H1 (cell line): ENCODE data around the gene ATP8B3. TPM values are rescaled to one million over a fixed set of nuclear protein-coding genes. Genes with fewer than 3 reads are reported as not detected.

Experiments
- CTCF ChIA-PET: fragments of 300-600 bp; sonication (Branson Sonifier 250); formaldehyde crosslinking; loops from one replicate; lab custom pipeline; 2021; ENCODE audit not compliant: partially characterized antibody; lab: Charles Lee
- POLR2A ChIA-PET: fragments of 300-600 bp; sonication (Branson Sonifier 250); formaldehyde crosslinking; loops from one replicate; lab custom pipeline; 2021; ENCODE audit warnings: inconsistent platforms; ENCODE audit not compliant: partially characterized antibody; lab: Charles Lee
- DNase-seq, 2 experiments: peaks; one replicate each; pipeline versions ENCODE4 v3.0.0 to v3.0.0-alpha.2; 2010 to 2022; ENCODE audit warnings: low spot score in 2 of 2, low read depth in 1 of 2, mixed read lengths in 1 of 2
- FAIRE-seq: peaks from 2 replicates; lab custom pipeline; 2011; peaks lifted over from hg19 to GRCh38; lab: Jason Lieb, UNC
- H2AFZ ChIP-seq: 2 replicates; pipeline ENCODE4 v1.8.1; 2012; ENCODE audit warnings: low read length, inconsistent platforms
- H2AK5ac ChIP-seq: 2 replicates; pipeline ENCODE4 v1.6.1; 2013; ENCODE audit warnings: low read depth, low read length
- H2BK120ac ChIP-seq: replicated peaks from 2 replicates; pipeline ENCODE3; 2013; ENCODE audit warnings: low read depth, low read length, inconsistent platforms
- H2BK12ac ChIP-seq: 2 replicates; pipeline ENCODE4 v1.6.1; 2013; ENCODE audit warnings: low read depth, low read length
- H2BK15ac ChIP-seq: 2 replicates; pipeline ENCODE4 v1.6.1; 2013; ENCODE audit warnings: low read length
- H2BK20ac ChIP-seq: 2 replicates; pipeline ENCODE4 v1.6.1; 2013; ENCODE audit warnings: low read length
- H2BK5ac ChIP-seq: 2 replicates; pipeline ENCODE4 v1.6.1; 2013; ENCODE audit warnings: low read depth, low read length
- H3K14ac ChIP-seq: 2 replicates; pipeline ENCODE4 v1.6.1; 2013; ENCODE audit warnings: inconsistent platforms; ENCODE audit not compliant: insufficient read length
- H3K18ac ChIP-seq: 2 replicates; pipeline ENCODE4 v1.6.1; 2013; ENCODE audit warnings: low read length; ENCODE audit errors: extremely low read depth
- H3K23ac ChIP-seq: 2 replicates; pipeline ENCODE4 v1.6.1; 2013; ENCODE audit warnings: inconsistent platforms; ENCODE audit not compliant: insufficient read length
- H3K23me2 ChIP-seq: 2 replicates; pipeline ENCODE4 v1.6.1; 2013; ENCODE audit warnings: low read depth, low read length
- H3K27ac ChIP-seq: 2 replicates; pipeline ENCODE4 v1.6.1; 2011; ENCODE audit warnings: low read depth, low read length, inconsistent platforms
- H3K27me3 ChIP-seq, 4 experiments: replicated peaks in 1 of 4; 1 replicate in 1 of 4; 2 replicates in 3 of 4; pipeline versions ENCODE4 v1.6.1 to v1.8.1; 2011 to 2013; ENCODE audit warnings: low read length in 3 of 4, mild to moderate bottlenecking in 3 of 4, inconsistent platforms in 2 of 4, mixed read lengths in 2 of 4, moderate library complexity in 1 of 4; ENCODE audit not compliant: control insufficient read depth in 3 of 4, insufficient read depth in 3 of 4; ENCODE audit errors: extremely low read depth in 1 of 4
- H3K36me3 ChIP-seq, 4 experiments: 2 replicates each; pipeline versions ENCODE4 v1.6.1 to v1.8.1; 2011 to 2013; ENCODE audit warnings: mild to moderate bottlenecking in 4 of 4, low read length in 3 of 4, moderate library complexity in 2 of 4, control low read depth in 1 of 4, inconsistent platforms in 1 of 4; ENCODE audit not compliant: insufficient read depth in 4 of 4, control insufficient read depth in 2 of 4
- H3K4ac ChIP-seq: replicated peaks from 2 replicates; pipeline ENCODE3; 2013; ENCODE audit warnings: low read length, low read depth, mixed read lengths, inconsistent platforms; ENCODE audit not compliant: insufficient read length
- H3K4me1 ChIP-seq, 4 experiments: replicated peaks in 1 of 4; 1 replicate in 1 of 4; 2 replicates in 3 of 4; pipeline versions ENCODE4 v1.6.1 to v1.8.1; 2011 to 2013; ENCODE audit warnings: low read length in 3 of 4, inconsistent platforms in 2 of 4, mixed read lengths in 1 of 4; ENCODE audit not compliant: insufficient read depth in 4 of 4, control insufficient read depth in 3 of 4
- H3K4me2 ChIP-seq, 2 experiments: 2 replicates each; pipeline versions ENCODE4 v1.6.1 to v1.8.1; 2011 to 2013; ENCODE audit warnings: low read depth in 2 of 2, low read length in 2 of 2, control low read depth in 1 of 2, inconsistent platforms in 1 of 2, mild to moderate bottlenecking in 1 of 2; ENCODE audit not compliant: insufficient read depth in 1 of 2
- H3K4me3 ChIP-seq, 4 experiments: fragments of 200-600, 300-600 bp in 1 of 4; sonication (generic), shearing (Covaris generic), sonication (Bioruptor Twin) in 1 of 4; 2 replicates each; pipeline versions ENCODE4 v1.5.1 to v1.8.1; 2011 to 2016; ENCODE audit warnings: low read length in 4 of 4, low read depth in 3 of 4, control low read depth in 2 of 4, inconsistent platforms in 2 of 4, mild to moderate bottlenecking in 2 of 4, mixed read lengths in 1 of 4, moderate library complexity in 1 of 4; ENCODE audit not compliant: insufficient read depth in 2 of 4; ENCODE audit errors: extremely low read depth in 1 of 4
- H3K56ac ChIP-seq: replicated peaks from 2 replicates; pipeline ENCODE3; 2013; ENCODE audit warnings: low read depth, mild to moderate bottlenecking, mixed read lengths, low read length, inconsistent platforms; ENCODE audit not compliant: insufficient read length
- H3K79me1 ChIP-seq: 2 replicates; pipeline ENCODE4 v1.6.1; 2013; ENCODE audit warnings: low read depth, low read length, control low read depth
- H3K79me2 ChIP-seq, 2 experiments: 2 replicates each; pipeline versions ENCODE4 v1.6.1 to v1.8.1; 2012 to 2013; ENCODE audit warnings: low read length in 2 of 2, mild to moderate bottlenecking in 2 of 2, inconsistent platforms in 1 of 2; ENCODE audit not compliant: insufficient read depth in 2 of 2, control insufficient read depth in 1 of 2
- H3K9ac ChIP-seq, 4 experiments: replicated peaks in 1 of 4; 1 replicate in 1 of 4; 2 replicates in 3 of 4; pipeline versions ENCODE4 v1.6.1 to v1.8.1; 2011 to 2013; ENCODE audit warnings: low read depth in 3 of 4, low read length in 3 of 4, control low read depth in 2 of 4, mild to moderate bottlenecking in 2 of 4, moderate library complexity in 2 of 4, inconsistent platforms in 1 of 4; ENCODE audit errors: extremely low read depth in 1 of 4
- H3K9me3 ChIP-seq, 2 experiments: 2 replicates each; pipeline versions ENCODE4 v1.6.1 to v1.8.1; 2012 to 2013; ENCODE audit warnings: mild to moderate bottlenecking in 2 of 2, moderate library complexity in 2 of 2, control low read depth in 1 of 2, inconsistent platforms in 1 of 2, low read depth in 1 of 2, low read length in 1 of 2, mixed read lengths in 1 of 2; ENCODE audit not compliant: insufficient read depth in 2 of 2
- H4K20me1 ChIP-seq, 2 experiments: replicated peaks in 1 of 2; 2 replicates each; pipeline versions ENCODE3 to v1.8.1; 2011 to 2013; ENCODE audit warnings: inconsistent platforms in 2 of 2, low read length in 2 of 2, mild to moderate bottlenecking in 1 of 2; ENCODE audit not compliant: insufficient read depth in 2 of 2, control insufficient read depth in 1 of 2
- H4K5ac ChIP-seq: 2 replicates; pipeline ENCODE4 v1.6.1; 2013; ENCODE audit warnings: low read length, low read depth, mixed read lengths, inconsistent platforms; ENCODE audit not compliant: insufficient read length
- H4K8ac ChIP-seq: 2 replicates; pipeline ENCODE4 v1.8.0; 2013; ENCODE audit warnings: mild to moderate bottlenecking, moderate library complexity, low read length, inconsistent platforms; ENCODE audit not compliant: insufficient read depth; ENCODE audit errors: extremely low read depth
- H4K91ac ChIP-seq: replicated peaks from 2 replicates; pipeline ENCODE3; 2013; ENCODE audit warnings: low read length, mixed read lengths, inconsistent platforms; ENCODE audit not compliant: insufficient read length
- CBX8 ChIP-seq: fragments of 300-800, 300-1000 bp; sonication (generic); IDR thresholded peaks from 2 replicates; pipeline ENCODE4 v1.7.1; 2016; ENCODE audit warnings: low read depth, low read length, borderline replicate concordance
- CTCF ChIP-seq, 3 experiments: IDR thresholded peaks; 1 replicate in 2 of 3; 2 replicates in 1 of 3; pipeline versions ENCODE4 v1.5.1 to v1.6.1; 2011; ENCODE audit warnings: low read length in 3 of 3, mild to moderate bottlenecking in 3 of 3, inconsistent platforms in 2 of 3, low read depth in 1 of 3, moderate library complexity in 1 of 3; ENCODE audit not compliant: insufficient read depth in 1 of 3; ENCODE audit errors: control extremely low read depth in 1 of 3
- EP300 ChIP-seq, 2 experiments: IDR thresholded peaks; 1 replicate in 1 of 2; 2 replicates in 1 of 2; pipeline ENCODE4 v1.6.1; 2011 to 2012; ENCODE audit warnings: low read depth in 2 of 2, low read length in 2 of 2, mild to moderate bottlenecking in 2 of 2, borderline replicate concordance in 1 of 2, inconsistent platforms in 1 of 2, moderate library complexity in 1 of 2
- FOSL1 ChIP-seq: IDR thresholded peaks from 2 replicates; pipeline ENCODE4 v1.6.1; 2011; ENCODE audit warnings: mild to moderate bottlenecking, low read depth, low read length, moderate library complexity; ENCODE audit not compliant: insufficient read depth
- HDAC6 ChIP-seq: IDR thresholded peaks from one replicate; pipeline ENCODE4 v1.7.1; 2012; ENCODE audit warnings: low read depth, mild to moderate bottlenecking, inconsistent platforms, low read length, moderate library complexity
- RNF2 ChIP-seq: fragments of 200-900, 300-1000 bp; sonication (generic); IDR thresholded peaks from 2 replicates; pipeline ENCODE4 v1.7.1; 2016; ENCODE audit warnings: borderline replicate concordance, low read depth, mild to moderate bottlenecking, antibody characterized with exemption, low read length; ENCODE audit not compliant: poor library complexity, severe bottlenecking; ENCODE audit errors: missing control alignments
- SIX5 ChIP-seq: IDR thresholded peaks from 2 replicates; pipeline ENCODE4 v1.6.1; 2011; ENCODE audit warnings: mild to moderate bottlenecking, low read depth, low read length
- ZNF274 ChIP-seq: IDR thresholded peaks from 2 replicates; pipeline ENCODE4 v1.7.0; 2012; ENCODE audit warnings: low read length, borderline replicate concordance; ENCODE audit errors: extremely low read depth
- WGBS, 2 experiments: shearing (Covaris generic) in 1 of 2; methylation state at CpG; one replicate each; pipeline versions ENCODE4 v1.1.6 to v1.1.7; 2013 to 2015; ENCODE audit warnings: low lambda C conversion rate in 2 of 2, mixed read lengths in 2 of 2, inconsistent platforms in 1 of 2, low coverage in 1 of 2, missing lambda C conversion rate in 1 of 2; ENCODE audit not compliant: insufficient replicate concordance in 2 of 2, insufficient coverage in 1 of 2, insufficient read length in 1 of 2; ENCODE audit errors: extremely low coverage in 1 of 2, missing lambda C conversion rate in 1 of 2; 5-methylcytosine and 5-hydroxymethylcytosine counted together
- polyA plus RNA-seq, 7 experiments: library from polyadenylated mRNA; depleted of rRNA in 3 of 7; stranded (reverse) in 5 of 7; unstranded in 2 of 7; fragments of >200 nt in 5 of 7; fragments of 200-250 nt in 2 of 7; gene quantifications; 1 replicate in 5 of 7; 2 replicates in 1 of 7; 4 replicates in 1 of 7; pipeline versions ENCODE4 v1.2.1 to v1.2.3, GENCODE V29; 2011 to 2013; ENCODE audit warnings: missing spikeins in 2 of 7, mixed read lengths in 2 of 7
- total RNA-seq: library from RNA; stranded (reverse); fragmentation: NEBNext Ultra II Directional; extraction: Animal tissue kit (Norgen Biotek cat#: 25700); gene quantifications from 2 replicates; pipeline ENCODE4 v1.2.1, GENCODE V29; 2021

The ATP8B3 gene
- total and polyA plus RNA-seq, 2 of the 8 experiments (the other 6 are each of a cell fraction or from before 2014, with no cell fraction given) = 4.1 to 9.3 TPM

GRCh38 chr19:1857648-1858326 lies 45.7 kb upstream of the ATP8B3 start:
- peaks cover 22% of the 10 kb centered on the region for H3K79me1 ChIP-seq
- H2BK12ac ChIP-seq = no peak overlapping the region
- peaks cover 0 to 67% (median 55%) of the 10 kb centered on the region in 4 experiments; a peak in 6 of 7 replicates for H3K4me1 ChIP-seq
- H3K4me2 ChIP-seq = peak overlapping the region; percentile 67 to 95
- no peak overlapping the region for H3K14ac ChIP-seq
- no peak overlapping the region; the same call in 1 of the 2 replicates for H3K18ac ChIP-seq
- H2BK15ac ChIP-seq = no peak overlapping the region
- H3K9me3 ChIP-seq = no peaks in the 10 kb centered on the region
- H2BK20ac ChIP-seq = no peak overlapping the region
- no peak overlapping the region for H4K8ac ChIP-seq
- H3K4me3 ChIP-seq = peak overlapping the region; percentile 35 to 70 (median 42); a peak in 7 of 8 replicates
- H3K36me3 ChIP-seq = no peaks in the 10 kb centered on the region
- H2AFZ ChIP-seq = no peak overlapping the region
- no peak overlapping the region for H2BK5ac ChIP-seq
- H3K4ac ChIP-seq = no peak overlapping the region
- 64% methylated on average over 7 of the region's 16 CpGs; no CpG with 5 or more reads in 1 of the 2 experiments for WGBS, 2 experiments
- peaks cover 18 to 73% of the 10 kb centered on the region in 2 experiments; a peak in 3 of 4 replicates for H3K79me2 ChIP-seq
- H3K27ac ChIP-seq = no peak overlapping the region
- H3K56ac ChIP-seq = no peak overlapping the region
- H4K91ac ChIP-seq = no peak overlapping the region
- FAIRE-seq (no peak), DNase-seq (no peak)
- H3K27me3 ChIP-seq = peaks cover 0 to 15% (median 6%) of the 10 kb centered on the region in 4 experiments; a peak in 5 of 7 replicates
- peaks cover 12% of the 10 kb centered on the region; the same call in 1 of the 2 replicates for H3K23me2 ChIP-seq
- H4K5ac ChIP-seq = no peak overlapping the region
- peaks cover 41 to 52% of the 10 kb centered on the region in 2 experiments for H4K20me1 ChIP-seq
- H2AK5ac ChIP-seq = no peak overlapping the region
- no peak overlapping the region for H2BK120ac ChIP-seq
- no peak overlapping the region for H3K23ac ChIP-seq
- POLR2A ChIA-PET = interaction anchor here (0.9 to 1.4 kb wide), 3 partner anchors 18 to 526 kb away, joined by 3 read pairs; no protein-coding TSS in a partner anchor
- CTCF ChIA-PET = interaction anchor here (0.6 to 2.3 kb wide), 12 partner anchors 8 to 616 kb away, joined by 3 to 18 read pairs (median 4); partner anchors contain the start of gene REXO1
- H3K9ac ChIP-seq = no peak overlapping the region; a peak in 1 of 7 replicates
- no peak for TF ChIP-seq FOSL1
- no peak for TF ChIP-seq ZNF274
- TF ChIP-seq CTCF (IDR thresholded peaks at IDR 0.05; ENCODE audit: control extremely low read depth in 1 of 3, insufficient read depth in 1 of 3, low read depth in 1 of 3, low read length in 3 of 3) = no peak
- TF ChIP-seq SIX5 = no peak
- TF ChIP-seq CBX8 = no peak
- TF ChIP-seq RNF2 = no peak
- TF ChIP-seq EP300 (IDR thresholded peaks at IDR 0.05; ENCODE audit: borderline replicate concordance in 1 of 2, low read depth in 2 of 2, low read length in 2 of 2) = no peak
- no peak for TF ChIP-seq HDAC6
